ENCODE data around the gene AS3MT.

DNA sequence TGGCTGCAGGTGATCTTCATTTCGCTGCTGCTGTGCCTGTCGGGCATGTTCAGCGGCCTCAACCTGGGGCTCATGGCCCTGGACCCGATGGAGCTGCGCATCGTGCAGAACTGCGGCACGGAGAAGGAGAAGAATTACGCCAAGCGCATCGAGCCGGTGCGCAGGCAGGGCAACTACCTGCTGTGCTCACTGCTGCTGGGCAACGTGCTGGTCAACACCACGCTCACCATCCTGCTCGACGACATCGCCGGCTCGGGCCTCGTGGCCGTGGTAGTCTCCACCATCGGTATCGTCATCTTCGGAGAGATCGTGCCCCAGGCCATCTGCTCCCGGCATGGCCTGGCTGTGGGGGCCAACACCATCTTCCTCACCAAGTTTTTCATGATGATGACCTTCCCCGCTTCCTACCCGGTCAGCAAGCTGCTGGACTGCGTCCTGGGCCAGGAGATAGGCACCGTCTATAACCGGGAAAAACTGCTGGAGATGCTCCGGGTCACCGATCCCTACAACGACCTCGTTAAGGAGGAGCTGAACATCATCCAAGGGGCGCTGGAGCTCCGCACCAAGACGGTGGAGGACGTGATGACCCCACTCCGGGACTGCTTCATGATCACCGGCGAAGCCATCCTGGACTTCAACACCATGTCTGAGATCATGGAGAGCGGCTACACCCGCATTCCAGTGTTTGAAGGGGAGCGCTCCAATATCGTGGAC lies 50.1 kb downstream of the AS3MT start:
- TF ChIP-seq, protein P1, sequence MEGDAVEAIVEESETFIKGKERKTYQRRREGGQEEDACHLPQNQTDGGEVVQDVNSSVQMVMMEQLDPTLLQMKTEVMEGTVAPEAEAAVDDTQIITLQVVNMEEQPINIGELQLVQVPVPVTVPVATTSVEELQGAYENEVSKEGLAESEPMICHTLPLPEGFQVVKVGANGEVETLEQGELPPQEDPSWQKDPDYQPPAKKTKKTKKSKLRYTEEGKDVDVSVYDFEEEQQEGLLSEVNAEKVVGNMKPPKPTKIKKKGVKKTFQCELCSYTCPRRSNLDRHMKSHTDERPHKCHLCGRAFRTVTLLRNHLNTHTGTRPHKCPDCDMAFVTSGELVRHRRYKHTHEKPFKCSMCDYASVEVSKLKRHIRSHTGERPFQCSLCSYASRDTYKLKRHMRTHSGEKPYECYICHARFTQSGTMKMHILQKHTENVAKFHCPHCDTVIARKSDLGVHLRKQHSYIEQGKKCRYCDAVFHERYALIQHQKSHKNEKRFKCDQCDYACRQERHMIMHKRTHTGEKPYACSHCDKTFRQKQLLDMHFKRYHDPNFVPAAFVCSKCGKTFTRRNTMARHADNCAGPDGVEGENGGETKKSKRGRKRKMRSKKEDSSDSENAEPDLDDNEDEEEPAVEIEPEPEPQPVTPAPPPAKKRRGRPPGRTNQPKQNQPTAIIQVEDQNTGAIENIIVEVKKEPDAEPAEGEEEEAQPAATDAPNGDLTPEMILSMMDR (IDR thresholded peaks at IDR 0.05), result no peak
- no peak for TF ChIP-seq POLR2A (IDR thresholded peaks at IDR 0.05)
